ENCODE measurements around the gene NBEA.

NBEA gene

GRCh38 chr13:35702316-35702715 lies 760.2 kb downstream of the NBEA start:
- no peak for TF ChIP-seq CTCF (IDR thresholded peaks at IDR 0.05)

- TF ChIP-seq CTCF (IDR thresholded peaks at IDR 0.05), result no peak
Measured at GRCh38 chr13:35703061-35703460, 761.0 kb downstream of the NBEA start.

- no peak for TF ChIP-seq CTCF (IDR thresholded peaks at IDR 0.05)
Measured at GRCh38 chr13:35704331-35704730, 762.3 kb downstream of the NBEA start.

GRCh38 chr13:35706281-35706680 lies 764.2 kb downstream of the NBEA start:
- no peak for TF ChIP-seq CTCF (IDR thresholded peaks at IDR 0.05)

GRCh38 chr13:35706721-35707120 lies 764.7 kb downstream of the NBEA start:
- no peak for TF ChIP-seq CTCF (IDR thresholded peaks at IDR 0.05)

- no peak for TF ChIP-seq CTCF (IDR thresholded peaks at IDR 0.05)
Measured at GRCh38 chr13:35711909-35712308, 769.8 kb downstream of the NBEA start.

- TF ChIP-seq CTCF (IDR thresholded peaks at IDR 0.05), result no peak
Measured at GRCh38 chr13:35712907-35713761, 771.1 kb downstream of the NBEA start.

Measured in LNCAP (cell line).